Measurements from ENCODE around the gene PRR16. TPM values are rescaled to one million over a fixed set of nuclear protein-coding genes. Genes with fewer than 3 reads are reported as not detected.

The PRR16 gene
- total RNA-seq, 3 donors from 2014 or later = not detected

DNA sequence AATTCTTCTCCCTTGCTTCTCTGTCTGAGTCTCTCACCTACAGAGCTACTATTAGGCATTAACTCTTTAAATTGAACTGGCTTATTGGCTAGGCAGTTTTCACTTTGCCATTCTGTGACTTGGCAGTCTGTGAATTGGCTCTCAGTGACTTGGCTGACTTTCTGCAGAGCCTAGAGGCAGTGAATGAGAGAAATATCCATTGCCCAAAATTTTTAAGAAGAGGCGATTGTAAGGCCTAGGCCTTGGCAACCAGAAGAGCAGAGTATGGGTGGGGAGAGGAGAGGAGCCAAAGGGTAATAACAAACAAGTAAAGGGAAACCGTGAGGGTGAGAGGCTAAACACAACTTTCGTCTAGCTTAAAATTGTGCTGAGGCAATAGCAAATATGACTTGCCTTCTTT is 176.7 kb downstream of the PRR16 start:
- ATAC-seq (no peak), DNase-seq (no peak)
- H3K4me1 Mint-ChIP-seq (ENCODE audit: low read depth) = no peaks in the 10 kb centered on the region

GRCh38 chr5:120644516-120644915 is 180.4 kb downstream of the PRR16 start:
- no peaks in the 10 kb centered on the region for H3K36me3 Mint-ChIP-seq (ENCODE audit: insufficient read depth)
- DNase-seq (no peak), ATAC-seq (no peak)
- H3K9me3 Mint-ChIP-seq = peaks cover 7% of the 10 kb centered on the region
- H3K27me3 Mint-ChIP-seq (ENCODE audit: low read depth) = no peaks in the 10 kb centered on the region
- H3K4me3 Mint-ChIP-seq = no peak overlapping the region
- H3K4me1 Mint-ChIP-seq (ENCODE audit: low read depth) = no peaks in the 10 kb centered on the region

More for the DNA sequence above, 176.7 kb downstream of the PRR16 start:
- Mint-ChIP-seq H3K27me3 (ENCODE audit: low read depth) (no peaks in the 10 kb centered on the region), H3K4me3 (no peak overlapping the region), H3K9me3 (no peaks in the 10 kb centered on the region), H3K36me3 (ENCODE audit: insufficient read depth) (no peaks in the 10 kb centered on the region)

- Mint-ChIP-seq H3K9me3 (peaks cover 8% of the 10 kb centered on the region), H3K27me3 (ENCODE audit: low read depth) (no peaks in the 10 kb centered on the region), H3K4me1 (ENCODE audit: low read depth) (no peaks in the 10 kb centered on the region), H3K36me3 (ENCODE audit: insufficient read depth) (no peaks in the 10 kb centered on the region), H3K4me3 (no peak overlapping the region)
- no peak for ATAC-seq
- DNase-seq = no peak
These were observed 191.8 kb downstream of the PRR16 start for GRCh38 chr5:120655828-120656435.

GRCh38 chr5:120657104-120657503 is 193.0 kb downstream of the PRR16 start:
- peaks cover 8% of the 10 kb centered on the region for H3K9me3 Mint-ChIP-seq
- no peak for ATAC-seq
- no peak overlapping the region for H3K4me3 Mint-ChIP-seq
- H3K27me3 Mint-ChIP-seq (ENCODE audit: low read depth) = no peaks in the 10 kb centered on the region
- H3K36me3 Mint-ChIP-seq (ENCODE audit: insufficient read depth) = no peaks in the 10 kb centered on the region
- no peaks in the 10 kb centered on the region for H3K4me1 Mint-ChIP-seq (ENCODE audit: low read depth)
- DNase-seq = no peak

GRCh38 chr5:120677481-120677880 is 213.4 kb downstream of the PRR16 start:
- Mint-ChIP-seq H3K4me1 (ENCODE audit: low read depth) (no peaks in the 10 kb centered on the region), H3K9me3 (no peaks in the 10 kb centered on the region), H3K36me3 (ENCODE audit: insufficient read depth) (no peaks in the 10 kb centered on the region), H3K27me3 (ENCODE audit: low read depth) (no peaks in the 10 kb centered on the region), H3K4me3 (no peak overlapping the region)
- no peak for ATAC-seq
- DNase-seq = no peak

GRCh38 chr5:120678279-120678678 is 214.2 kb downstream of the PRR16 start:
- ATAC-seq (no peak), DNase-seq (no peak)
- H3K9me3 Mint-ChIP-seq = no peaks in the 10 kb centered on the region
- no peaks in the 10 kb centered on the region for H3K27me3 Mint-ChIP-seq (ENCODE audit: low read depth)
- no peaks in the 10 kb centered on the region for H3K36me3 Mint-ChIP-seq (ENCODE audit: insufficient read depth)
- H3K4me1 Mint-ChIP-seq (ENCODE audit: low read depth) = no peaks in the 10 kb centered on the region
- H3K4me3 Mint-ChIP-seq = no peak overlapping the region

GRCh38 chr5:120682851-120683250 is 218.8 kb downstream of the PRR16 start:
- H3K4me1 Mint-ChIP-seq (ENCODE audit: low read depth) = no peaks in the 10 kb centered on the region
- ATAC-seq (no peak), DNase-seq (no peak)
- H3K36me3 Mint-ChIP-seq (ENCODE audit: insufficient read depth) = no peaks in the 10 kb centered on the region
- no peaks in the 10 kb centered on the region for H3K9me3 Mint-ChIP-seq
- no peaks in the 10 kb centered on the region for H3K27me3 Mint-ChIP-seq (ENCODE audit: low read depth)
- H3K4me3 Mint-ChIP-seq = no peak overlapping the region

- Mint-ChIP-seq H3K9me3 (no peaks in the 10 kb centered on the region), H3K36me3 (ENCODE audit: insufficient read depth) (no peaks in the 10 kb centered on the region), H3K4me3 (no peak overlapping the region), H3K4me1 (ENCODE audit: low read depth) (no peaks in the 10 kb centered on the region), H3K27me3 (ENCODE audit: low read depth) (no peaks in the 10 kb centered on the region)
- DNase-seq (no peak), ATAC-seq (no peak)
These were observed 219.5 kb downstream of the PRR16 start for GRCh38 chr5:120683580-120683979.

- ATAC-seq = no peak
- no peaks in the 10 kb centered on the region for H3K9me3 Mint-ChIP-seq
- DNase-seq = no peak
- no peaks in the 10 kb centered on the region for H3K4me1 Mint-ChIP-seq (ENCODE audit: low read depth)
- H3K36me3 Mint-ChIP-seq (ENCODE audit: insufficient read depth) = no peaks in the 10 kb centered on the region
- H3K27me3 Mint-ChIP-seq (ENCODE audit: low read depth) = no peaks in the 10 kb centered on the region
- no peak overlapping the region for H3K4me3 Mint-ChIP-seq
These were observed 220.1 kb downstream of the PRR16 start for GRCh38 chr5:120684213-120684612.

DNA sequence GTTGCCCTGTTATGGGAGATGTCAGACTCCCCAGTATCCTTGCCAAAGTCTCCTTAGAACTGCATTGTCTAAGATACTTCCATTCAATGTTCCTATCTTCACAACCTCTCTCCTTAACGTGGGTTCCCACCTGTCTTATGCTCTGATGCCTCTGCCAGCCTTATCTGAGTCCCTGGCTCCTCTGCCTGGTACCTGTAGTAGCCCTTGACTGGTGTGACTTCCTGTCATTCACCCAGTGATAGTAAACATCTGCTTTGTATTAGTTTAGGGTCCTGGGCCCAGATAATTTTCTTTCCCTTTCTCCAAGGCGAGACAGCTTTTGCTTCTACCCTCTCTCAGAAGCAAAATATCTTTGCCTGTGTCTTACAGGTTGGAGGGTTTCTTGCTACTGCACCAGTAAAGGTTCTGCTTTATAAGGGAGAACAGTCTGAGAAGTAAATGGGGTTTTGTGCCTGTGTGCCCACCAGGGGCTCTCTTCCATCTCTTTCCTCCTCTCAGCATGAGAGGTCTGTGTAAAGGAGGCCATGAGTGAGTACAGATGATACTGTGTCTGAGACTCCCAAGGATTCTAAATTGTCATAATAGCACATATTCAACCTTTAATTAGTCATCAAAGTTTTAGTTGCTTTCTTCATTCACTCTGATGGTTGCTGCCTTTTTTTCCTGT is 220.8 kb downstream of the PRR16 start:
- Mint-ChIP-seq H3K9me3 (no peaks in the 10 kb centered on the region), H3K4me3 (no peak overlapping the region), H3K36me3 (ENCODE audit: insufficient read depth) (no peaks in the 10 kb centered on the region), H3K27me3 (ENCODE audit: low read depth) (no peaks in the 10 kb centered on the region), H3K4me1 (ENCODE audit: low read depth) (no peaks in the 10 kb centered on the region)
- DNase-seq = no peak
- ATAC-seq = no peak

DNA sequence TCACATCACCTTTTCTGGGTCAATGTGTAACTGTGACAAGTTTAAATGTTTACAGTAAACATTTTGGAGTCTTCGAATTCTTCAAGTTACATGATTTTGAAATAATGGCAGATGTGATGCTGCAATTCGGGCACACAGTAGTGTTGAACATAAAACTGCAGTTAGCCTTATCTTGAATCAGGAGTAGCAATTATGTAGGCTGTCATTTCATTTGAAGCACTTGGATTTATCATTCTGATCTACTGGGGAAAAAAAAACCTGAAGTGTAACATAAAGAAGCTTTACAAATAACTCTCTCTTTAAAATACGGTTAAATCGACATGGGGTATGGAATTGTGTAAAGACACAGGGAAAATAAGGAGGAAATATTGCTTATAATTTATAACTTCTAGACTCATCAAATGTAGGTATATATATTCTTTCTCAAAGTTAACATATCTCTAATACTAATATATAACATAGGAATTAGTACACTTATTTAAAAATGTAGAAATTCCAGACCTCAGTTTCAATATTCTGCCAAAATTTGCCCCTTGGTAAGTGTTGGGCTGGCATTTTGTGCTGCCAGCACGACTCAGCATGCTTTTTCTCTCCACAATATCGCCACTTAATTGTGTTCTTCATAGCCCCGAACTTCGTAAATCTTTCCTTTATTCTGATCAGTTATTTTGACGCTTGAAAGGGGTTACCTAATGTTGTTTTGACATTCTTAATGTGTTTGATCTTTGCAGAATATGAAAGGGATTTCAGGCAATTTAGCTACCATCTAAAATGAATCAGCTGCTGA is 226.7 kb downstream of the PRR16 start:
- no peaks in the 10 kb centered on the region for H3K4me1 Mint-ChIP-seq (ENCODE audit: low read depth)
- ATAC-seq = no peak
- no peaks in the 10 kb centered on the region for H3K36me3 Mint-ChIP-seq (ENCODE audit: insufficient read depth)
- no peak overlapping the region for H3K4me3 Mint-ChIP-seq
- no peaks in the 10 kb centered on the region for H3K27me3 Mint-ChIP-seq (ENCODE audit: low read depth)
- H3K9me3 Mint-ChIP-seq = peaks cover 8% of the 10 kb centered on the region
- DNase-seq = no peak

GRCh38 chr5:120692325-120692724 is 228.2 kb downstream of the PRR16 start:
- ATAC-seq = no peak
- Mint-ChIP-seq H3K27me3 (ENCODE audit: low read depth) (no peaks in the 10 kb centered on the region), H3K4me1 (ENCODE audit: low read depth) (no peaks in the 10 kb centered on the region), H3K9me3 (peaks cover 13% of the 10 kb centered on the region), H3K36me3 (ENCODE audit: insufficient read depth) (no peaks in the 10 kb centered on the region), H3K4me3 (no peak overlapping the region)
- DNase-seq = no peak

DNA sequence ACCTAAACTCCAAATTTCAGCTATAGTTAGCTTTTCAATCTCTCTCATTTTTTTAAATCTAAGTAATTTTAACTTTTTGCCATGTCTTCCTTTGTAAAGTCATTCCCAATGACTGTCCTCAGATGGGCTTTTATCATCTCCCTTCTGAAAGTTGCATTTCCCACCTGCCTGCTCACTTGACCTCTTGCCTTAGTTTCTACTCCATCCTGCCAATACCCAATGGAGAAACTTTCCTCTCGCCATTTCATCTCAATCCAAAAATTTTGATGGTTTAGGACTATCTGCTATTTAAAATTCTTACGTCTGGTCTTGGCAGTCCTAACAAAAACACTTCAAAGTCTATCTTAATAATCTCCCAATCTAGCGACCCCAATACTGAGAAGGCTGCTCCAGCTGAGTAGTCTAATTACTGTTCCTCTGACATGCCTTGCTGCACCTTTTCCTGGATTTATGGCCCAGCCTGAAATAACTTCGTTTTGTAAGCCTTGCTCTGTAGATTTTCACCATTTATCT is 231.3 kb downstream of the PRR16 start:
- H3K4me1 Mint-ChIP-seq (ENCODE audit: low read depth) = no peaks in the 10 kb centered on the region

GRCh38 chr5:120697147-120697546 is 233.0 kb downstream of the PRR16 start:
- H3K9me3 Mint-ChIP-seq = peaks cover 18% of the 10 kb centered on the region
- no peaks in the 10 kb centered on the region for H3K36me3 Mint-ChIP-seq (ENCODE audit: insufficient read depth)
- H3K4me3 Mint-ChIP-seq = no peak overlapping the region
- ATAC-seq (no peak), DNase-seq (no peak)
- no peaks in the 10 kb centered on the region for H3K4me1 Mint-ChIP-seq (ENCODE audit: low read depth)
- H3K27me3 Mint-ChIP-seq (ENCODE audit: low read depth) = peaks cover 3% of the 10 kb centered on the region

More for the DNA sequence above, 231.3 kb downstream of the PRR16 start:
- Mint-ChIP-seq H3K9me3 (peaks cover 21% of the 10 kb centered on the region), H3K36me3 (ENCODE audit: insufficient read depth) (no peaks in the 10 kb centered on the region), H3K27me3 (ENCODE audit: low read depth) (no peaks in the 10 kb centered on the region), H3K4me3 (no peak overlapping the region)
- DNase-seq (no peak), ATAC-seq (no peak)

All from activated T-cell treated with anti-CD3 and anti-CD28 coated beads, Interleukin-2, amount 50 U/mL, for 4 hours (primary cell).